GM21367 (cell line): ENCODE measurements around the gene NYNRIN.
"Not testable (repeated sequence)": the region's sequence is repeated elsewhere in the genome, so short reads cannot be mapped to it uniquely, and the experiment has no call there.

Source experiments
- ATAC-seq: cut with Tn5 transposase; IDR thresholded peaks from one replicate; pipeline ENCODE4 v1.9.1; 2021; ENCODE audit not compliant: unreplicated experiment

Gene NYNRIN

DNA sequence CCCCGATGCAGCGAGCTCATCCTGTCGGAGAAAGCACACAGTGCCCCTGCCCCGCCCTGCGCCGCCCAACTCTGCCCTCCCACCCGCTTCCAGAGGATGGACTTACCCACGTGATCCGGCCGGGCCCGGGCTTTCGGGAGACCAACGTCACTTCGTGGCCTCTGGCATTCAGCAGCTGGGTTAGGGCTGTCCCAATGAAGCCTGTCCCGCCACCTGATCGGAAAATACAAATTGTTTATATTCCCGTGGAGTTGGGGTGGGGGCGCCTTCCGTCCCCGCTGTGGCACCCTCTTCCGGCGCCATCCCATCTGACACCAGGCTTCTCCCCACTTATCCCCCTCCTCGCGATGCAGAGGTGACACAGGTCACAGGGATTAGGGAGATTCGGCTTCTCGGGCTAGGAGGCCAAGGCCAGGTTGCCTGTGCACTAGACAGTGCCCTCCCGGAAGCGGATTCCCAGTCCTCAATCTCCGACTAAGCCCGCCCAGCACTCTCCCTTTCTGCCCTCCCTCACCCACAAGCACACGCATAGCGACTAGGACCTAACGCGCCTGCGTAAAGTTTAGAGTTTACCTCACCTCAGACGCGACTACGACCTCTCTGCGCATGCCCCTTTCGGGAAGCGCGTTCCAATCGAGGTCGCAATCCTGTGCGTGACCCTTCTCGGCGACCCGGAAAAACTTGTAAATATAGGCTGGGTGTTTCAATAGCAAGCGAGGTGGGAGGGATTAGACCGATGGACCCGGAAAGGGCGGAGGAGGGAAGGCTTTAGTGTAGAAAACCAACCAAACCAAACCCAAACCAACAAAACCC lies 43.6 kb downstream of the NYNRIN start, which contains the start of gene SDR39U1:
Gene SDR39U1, minus strand, starts transcription at position 537 of the 813 bp plus-strand sequence. Its CDS starts 7 bp downstream, at position 530.
- peak; percentile 86 for ATAC-seq

DNA sequence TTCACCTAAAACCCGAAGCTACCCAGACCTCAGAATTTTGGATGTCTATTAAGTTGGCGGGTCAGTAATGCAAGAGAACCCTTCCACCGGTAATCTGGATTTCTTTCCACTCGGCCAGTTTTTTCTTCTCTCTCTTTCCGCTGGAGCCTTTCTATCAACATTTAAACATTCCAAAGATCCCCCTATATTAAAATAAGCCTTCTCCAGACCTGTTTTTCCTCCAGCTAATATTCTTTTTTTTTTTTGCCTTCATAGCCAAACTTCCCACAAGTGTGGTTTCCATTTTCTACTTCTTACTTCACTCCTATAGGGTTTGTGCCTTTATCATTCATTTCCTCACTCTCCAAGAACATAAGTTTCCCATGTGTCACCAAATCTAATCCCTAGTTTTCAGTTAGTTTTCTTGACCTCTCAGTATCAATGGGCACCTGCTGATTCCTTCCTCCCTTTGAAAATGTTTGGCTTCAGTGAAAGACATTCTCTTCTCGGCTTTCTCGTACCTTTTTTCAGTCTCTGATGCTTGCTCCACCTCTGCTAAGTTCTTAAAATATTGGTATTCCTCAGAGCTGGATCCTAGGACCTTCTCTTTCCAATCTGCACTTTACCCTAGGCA lies 44.4 kb downstream of the NYNRIN start:
- no peak for ATAC-seq

DNA sequence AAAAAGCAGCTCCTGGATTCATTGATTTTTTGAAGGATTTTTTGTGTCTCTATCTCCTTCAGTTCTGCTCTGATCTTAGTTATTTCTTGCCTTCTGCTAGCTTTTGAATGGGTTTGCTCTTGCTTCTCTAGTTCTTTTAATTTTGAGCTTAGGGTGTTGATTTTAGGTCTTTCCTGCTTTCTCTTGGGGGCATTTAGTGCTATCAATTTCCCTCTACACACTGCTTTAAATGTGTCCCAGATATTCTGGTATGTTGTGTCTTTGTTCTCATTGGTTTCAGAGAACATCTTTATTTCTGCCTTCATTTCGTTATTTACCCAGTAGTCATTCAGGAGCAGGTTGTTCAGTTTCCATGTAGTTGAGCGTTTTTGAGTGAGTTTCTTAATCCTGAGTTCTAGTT lies 52.0 kb downstream of the NYNRIN start:
- not testable (repeated sequence) for ATAC-seq

DNA sequence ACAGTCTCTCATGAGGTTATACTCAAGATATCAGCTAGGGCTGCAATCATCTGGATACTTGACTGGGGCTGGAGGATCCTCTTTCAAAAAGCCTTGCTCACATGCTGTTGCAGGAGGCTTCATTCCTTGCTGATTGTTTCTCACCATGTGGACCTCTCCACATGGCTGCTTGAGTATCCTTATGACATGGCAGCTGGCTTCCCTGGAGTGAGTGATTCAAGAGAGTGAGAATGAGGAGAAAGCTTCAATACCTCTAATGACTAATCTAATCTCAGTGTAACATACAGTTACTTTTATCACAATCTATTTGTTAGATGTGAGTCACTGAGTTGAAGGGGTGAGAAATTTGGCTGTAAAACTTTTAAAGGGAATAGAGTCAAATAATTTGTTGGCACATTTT lies 58.2 kb downstream of the NYNRIN start:
- no peak for ATAC-seq

DNA sequence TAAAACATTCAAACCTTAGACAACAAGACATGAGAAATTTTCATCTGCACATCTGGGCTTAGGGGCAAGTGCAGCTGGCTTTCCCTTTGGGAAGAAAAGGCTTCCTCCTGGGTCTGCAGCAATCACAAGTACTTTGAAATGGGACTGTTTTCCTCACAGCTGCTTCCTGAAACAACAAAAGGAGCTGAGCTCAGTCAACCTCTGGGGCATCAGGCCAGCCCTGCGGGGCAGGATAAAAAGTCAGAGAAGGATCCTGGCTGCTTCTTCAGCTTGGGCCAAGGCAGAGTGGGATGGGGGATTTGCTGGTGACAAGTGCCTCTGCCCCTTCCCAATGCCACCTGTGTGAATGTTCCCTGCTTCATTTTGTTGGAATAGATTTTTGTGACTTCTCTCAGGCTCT lies 59.9 kb downstream of the NYNRIN start:
- ATAC-seq, result no peak

DNA sequence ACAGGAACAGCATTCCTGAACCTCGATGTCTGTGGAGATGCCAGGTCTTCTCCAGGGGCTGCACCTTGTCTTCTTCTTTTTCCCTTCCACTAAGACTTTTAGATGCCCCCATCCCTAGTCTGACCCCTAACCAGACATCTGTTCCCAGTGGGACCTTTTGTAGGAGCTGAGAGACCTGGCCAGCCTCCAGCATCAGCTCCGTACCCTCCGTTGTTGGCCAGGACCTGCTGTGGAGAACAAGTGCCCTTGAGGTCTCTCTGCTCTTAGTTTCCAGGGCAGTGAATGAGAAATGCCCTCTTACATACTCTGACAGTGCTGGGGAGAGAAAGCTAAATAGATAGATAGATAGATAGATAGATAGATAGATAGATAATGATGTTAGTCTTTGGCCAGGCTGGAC lies 60.5 kb downstream of the NYNRIN start:
- no peak for ATAC-seq

DNA sequence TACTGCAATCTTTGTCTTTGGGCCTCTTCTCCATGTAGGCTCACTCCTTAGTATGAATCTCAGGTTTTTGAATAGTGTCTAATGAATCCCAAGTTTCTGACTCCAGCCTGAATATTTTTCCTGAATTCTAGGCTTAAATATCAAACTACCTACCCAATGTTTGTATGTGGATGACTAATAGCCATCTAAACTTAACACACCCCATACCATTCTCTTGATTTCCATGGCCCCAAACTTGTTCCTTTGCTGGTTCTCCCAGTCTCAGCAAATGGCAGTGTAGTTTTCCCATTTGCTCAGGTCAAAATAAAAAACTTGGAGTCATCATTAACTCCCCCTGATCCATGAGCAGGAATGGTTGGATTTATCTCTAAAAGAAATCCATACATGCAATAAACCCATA lies 62.5 kb downstream of the NYNRIN start:
- no peak for ATAC-seq

DNA sequence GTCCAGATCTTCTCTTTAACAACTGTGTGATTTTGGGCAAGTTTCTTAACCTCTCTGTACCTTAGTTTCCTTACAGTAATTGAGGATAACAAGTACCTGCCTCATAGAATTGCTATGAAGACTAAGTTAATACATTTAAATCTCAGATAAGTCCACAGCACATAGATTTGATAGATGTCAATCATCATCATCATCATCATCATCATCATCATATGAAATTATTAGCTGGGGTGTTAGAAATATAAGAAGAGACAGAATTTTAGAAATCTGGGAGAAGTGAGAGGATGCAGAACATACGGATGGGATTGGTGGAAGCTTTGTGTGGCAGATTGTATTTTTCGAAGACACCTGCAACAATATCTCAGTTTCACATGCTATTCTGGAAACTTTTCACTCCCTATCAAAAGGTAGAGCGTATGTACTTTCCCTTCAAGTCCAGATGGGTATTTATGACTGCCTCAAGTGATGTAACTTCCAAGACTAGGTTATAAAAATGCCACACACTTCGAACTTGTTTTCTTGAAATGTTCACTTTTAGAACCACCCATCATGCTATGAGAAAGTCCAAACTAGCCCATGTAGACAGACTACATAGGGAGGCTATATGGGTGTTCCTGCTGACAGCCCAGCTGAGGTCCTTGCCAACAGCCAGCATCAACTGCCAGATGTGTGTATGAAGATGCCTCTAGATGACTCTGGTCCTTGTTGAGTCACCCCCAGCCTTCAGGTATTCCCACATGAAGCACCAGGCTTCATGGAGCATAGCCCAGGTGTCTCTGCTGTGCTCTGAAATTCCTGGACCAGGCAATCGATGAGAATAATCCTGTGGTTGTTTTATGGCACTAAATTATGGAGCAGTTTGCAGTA lies 64.4 kb downstream of the NYNRIN start:
- ATAC-seq, result no peak

DNA sequence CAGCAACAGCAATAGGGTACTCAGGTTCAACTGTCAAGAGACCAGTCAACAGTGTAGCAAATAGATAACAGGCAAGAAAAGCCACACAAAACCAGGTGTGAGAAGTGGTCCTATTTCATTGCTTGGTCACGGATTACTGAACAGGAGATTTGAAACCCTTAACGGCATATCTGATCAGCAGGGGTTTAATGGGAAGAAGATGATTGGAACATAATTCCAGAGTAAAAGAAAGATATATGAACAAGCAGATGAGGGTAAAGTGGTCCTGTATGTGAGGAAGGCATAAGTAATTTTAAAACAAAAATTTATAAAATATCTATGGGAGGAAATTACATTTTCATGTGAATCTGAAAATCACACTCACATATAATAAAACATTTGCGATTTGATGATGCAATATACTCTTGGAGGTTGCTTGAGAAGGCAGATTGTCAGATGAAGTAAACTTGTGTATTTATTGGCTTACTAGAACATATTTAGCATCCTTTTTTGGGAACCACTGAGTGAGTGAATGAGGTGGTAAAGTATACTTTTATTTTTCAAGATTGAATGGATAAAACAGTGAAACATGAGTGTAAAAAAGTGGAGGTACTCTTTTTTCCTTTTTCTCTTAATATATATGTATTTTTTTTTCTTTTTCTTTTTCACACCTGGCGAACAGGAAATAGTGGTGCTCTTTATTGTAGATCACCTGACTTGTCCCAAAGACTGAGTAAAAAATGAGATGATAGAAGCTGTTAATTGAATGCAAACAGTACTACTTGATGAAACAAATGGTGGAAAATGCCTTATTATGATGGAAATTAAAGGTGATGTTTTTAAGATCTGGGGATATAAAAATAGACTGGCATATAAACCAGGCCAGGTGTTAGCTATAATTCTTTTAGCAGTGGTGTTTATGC lies 65.3 kb downstream of the NYNRIN start:
- no peak for ATAC-seq

DNA sequence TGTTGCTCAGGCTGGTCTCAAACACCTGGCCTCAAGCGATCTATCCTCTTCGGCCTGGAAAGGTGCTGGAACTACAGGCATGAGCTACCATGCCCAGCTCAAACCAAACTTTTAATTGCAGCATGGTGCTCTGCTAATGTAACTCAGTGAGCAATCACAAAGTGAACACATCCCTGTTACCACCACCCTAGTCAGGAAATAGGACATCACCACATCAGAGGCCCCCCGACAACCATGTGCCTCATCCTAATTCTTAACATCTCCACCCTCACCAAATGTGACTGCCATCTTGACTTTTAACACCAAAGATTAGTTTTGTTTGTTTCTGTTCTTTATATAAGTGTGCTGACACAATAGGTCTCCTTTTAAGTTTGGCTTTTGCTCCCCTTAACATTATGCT lies 66.6 kb downstream of the NYNRIN start:
- ATAC-seq, result no peak

DNA sequence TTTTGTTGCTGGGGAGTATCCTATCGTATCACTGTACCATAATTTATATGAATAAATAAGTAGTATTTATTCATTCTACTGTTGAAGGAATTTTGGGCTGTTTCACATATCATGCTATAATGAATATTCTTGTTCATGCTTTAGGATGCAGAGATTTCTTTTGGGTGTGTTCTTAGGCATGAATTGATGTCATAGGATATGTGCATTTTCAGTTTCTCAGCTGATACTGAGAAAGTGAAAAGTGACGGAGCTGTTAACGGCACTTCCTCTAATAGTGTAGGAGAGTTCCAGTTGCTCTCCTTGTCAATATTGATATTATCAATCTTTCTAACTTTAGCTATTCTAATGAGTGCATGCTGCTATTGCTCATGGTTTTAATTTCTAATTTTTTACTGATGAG lies 67.0 kb downstream of the NYNRIN start:
- ATAC-seq, result no peak
